ENCODE data around the gene DPH7. TPM values are rescaled to one million over a fixed set of nuclear protein-coding genes. Genes with fewer than 3 reads are reported as not detected.
"Not testable (repeated sequence)": the region's sequence is repeated elsewhere in the genome, so short reads cannot be mapped to it uniquely, and the experiment has no call there.

Gene DPH7
- total RNA-seq, 3 donors from 2014 or later, result 34.1 to 37.7 (median 35.2) TPM

GRCh38 chr9:137516144-137516917, 62.4 kb downstream of the DPH7 start:
- no peak overlapping the region for H3K4me3 Mint-ChIP-seq
- H3K27me3 Mint-ChIP-seq (ENCODE audit: low read depth), result no peaks in the 10 kb centered on the region
- H3K9me3 Mint-ChIP-seq, result no peaks in the 10 kb centered on the region
- H3K4me1 Mint-ChIP-seq (ENCODE audit: low read depth), result peaks cover 4% of the 10 kb centered on the region
- no peaks in the 10 kb centered on the region for H3K36me3 Mint-ChIP-seq (ENCODE audit: insufficient read depth)
- no peak for DNase-seq
- no peak for ATAC-seq

- ATAC-seq, result no peak
- DNase-seq, result no peak
- H3K4me1 Mint-ChIP-seq (ENCODE audit: low read depth), result peaks cover 4% of the 10 kb centered on the region
- H3K36me3 Mint-ChIP-seq (ENCODE audit: insufficient read depth), result no peaks in the 10 kb centered on the region
- H3K27me3 Mint-ChIP-seq (ENCODE audit: low read depth), result no peaks in the 10 kb centered on the region
- H3K4me3 Mint-ChIP-seq, result no peak overlapping the region
- H3K9me3 Mint-ChIP-seq, result no peaks in the 10 kb centered on the region
Observed at GRCh38 chr9:137515338-137515724, 63.4 kb downstream of the DPH7 start.

DNA sequence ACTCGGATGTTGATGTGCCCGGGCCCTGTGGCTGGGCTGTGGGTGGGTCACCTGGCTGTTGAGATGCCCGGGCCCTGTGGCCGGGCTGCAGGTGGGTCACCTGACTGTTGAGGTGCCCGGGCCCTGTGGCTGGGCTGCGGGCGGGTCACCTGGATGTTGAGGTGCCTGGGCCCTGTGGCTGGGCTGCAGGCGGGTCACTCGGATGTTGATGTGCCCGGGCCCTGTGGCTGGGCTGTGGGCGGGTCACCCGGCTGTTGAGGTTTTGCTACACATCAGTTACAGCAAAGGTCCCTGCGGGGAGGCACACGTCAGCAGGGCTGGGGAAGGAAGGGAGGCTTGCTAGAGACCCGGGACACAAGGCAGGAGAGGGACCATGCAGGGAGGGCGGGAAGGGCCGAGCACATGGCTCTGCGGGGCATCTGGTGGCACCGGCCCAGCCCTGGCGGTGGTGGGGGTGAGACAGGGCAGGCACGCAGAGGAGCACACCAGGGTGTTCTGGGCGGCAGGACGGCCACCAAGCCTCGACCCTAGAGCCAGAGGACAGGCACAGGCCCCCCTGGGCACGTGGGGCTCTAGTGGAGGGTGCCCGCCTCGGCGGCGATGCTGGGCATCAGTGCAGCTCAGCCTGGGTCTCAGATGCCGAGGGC, 63.9 kb downstream of the DPH7 start:
- H3K9me3 Mint-ChIP-seq, result no peaks in the 10 kb centered on the region
- H3K36me3 Mint-ChIP-seq (ENCODE audit: insufficient read depth), result no peaks in the 10 kb centered on the region
- H3K4me1 Mint-ChIP-seq (ENCODE audit: low read depth), result peaks cover 4% of the 10 kb centered on the region
- DNase-seq (no peak), ATAC-seq (no peak)
- H3K27me3 Mint-ChIP-seq (ENCODE audit: low read depth), result no peaks in the 10 kb centered on the region
- H3K4me3 Mint-ChIP-seq, result no peak overlapping the region

GRCh38 chr9:137513801-137514570, 64.7 kb downstream of the DPH7 start:
- H3K36me3 Mint-ChIP-seq (ENCODE audit: insufficient read depth); DNase-seq; H3K4me1 Mint-ChIP-seq (ENCODE audit: low read depth); H3K27me3 Mint-ChIP-seq (ENCODE audit: low read depth); H3K9me3 Mint-ChIP-seq; ATAC-seq; H3K4me3 Mint-ChIP-seq: not testable (repeated sequence)

- not testable (repeated sequence) for H3K4me1 Mint-ChIP-seq (ENCODE audit: low read depth); H3K4me3 Mint-ChIP-seq; H3K9me3 Mint-ChIP-seq; DNase-seq; H3K36me3 Mint-ChIP-seq (ENCODE audit: insufficient read depth); H3K27me3 Mint-ChIP-seq (ENCODE audit: low read depth); ATAC-seq
Observed at GRCh38 chr9:137513136-137513535, 65.6 kb downstream of the DPH7 start.

DNA sequence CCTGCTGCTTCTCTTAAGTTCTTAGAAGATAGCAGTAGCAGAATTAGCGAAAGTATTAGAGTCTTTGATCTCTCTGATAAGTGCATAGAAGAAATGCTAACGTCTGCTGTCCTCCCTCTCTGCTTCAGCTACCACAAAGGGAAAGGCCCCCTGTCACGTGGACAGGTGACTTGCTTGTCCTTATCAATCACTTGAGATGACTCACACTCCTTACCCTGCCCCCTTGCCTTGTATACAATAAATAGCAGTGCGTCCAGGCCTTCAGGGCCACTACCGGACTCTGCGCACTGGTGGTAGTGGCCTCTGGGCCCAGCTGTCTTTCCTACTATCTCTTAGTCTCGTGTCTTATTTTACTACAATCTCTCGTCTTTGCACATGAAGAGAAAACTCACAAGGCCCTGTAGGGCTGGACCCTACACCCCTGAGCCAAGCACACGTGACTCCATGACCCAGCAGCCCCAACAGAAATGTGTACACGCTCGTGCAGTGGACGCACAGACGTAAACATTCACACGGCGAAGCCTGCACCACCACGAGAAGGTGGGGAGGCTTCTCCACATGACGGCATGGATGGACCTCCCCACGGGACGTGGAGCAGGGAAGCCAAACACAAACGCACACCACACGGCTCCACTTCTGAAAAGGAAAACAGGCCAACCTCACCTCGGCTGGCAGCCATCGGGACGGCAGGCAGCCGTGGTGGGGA, 66.8 kb downstream of the DPH7 start:
- Mint-ChIP-seq H3K4me1 (ENCODE audit: low read depth) (peaks cover 4% of the 10 kb centered on the region), H3K27me3 (ENCODE audit: low read depth) (no peaks in the 10 kb centered on the region), H3K9me3 (no peaks in the 10 kb centered on the region), H3K36me3 (ENCODE audit: insufficient read depth) (no peaks in the 10 kb centered on the region), H3K4me3 (no peak overlapping the region)
- ATAC-seq, result no peak
- DNase-seq, result no peak

DNA sequence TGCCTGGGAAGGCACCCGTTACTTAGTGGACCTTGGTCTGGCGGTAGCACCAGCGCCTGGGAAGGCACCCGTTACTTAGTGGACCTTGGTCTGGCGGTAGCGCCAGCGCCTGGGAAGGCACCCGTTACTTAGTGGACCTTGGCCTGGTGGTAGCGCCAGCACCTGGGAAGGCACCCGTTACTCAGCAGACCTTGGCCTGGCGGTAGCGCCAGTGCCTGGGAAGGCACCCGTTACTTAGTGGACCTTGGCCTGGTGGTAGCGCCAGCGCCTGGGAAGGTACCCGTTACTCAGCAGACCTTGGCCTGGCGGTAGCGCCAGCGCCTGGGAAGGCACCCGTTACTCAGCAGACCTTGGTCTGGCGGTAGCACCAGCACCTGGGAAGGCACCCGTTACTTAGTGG, 67.6 kb downstream of the DPH7 start:
- not testable (repeated sequence) for H3K9me3 Mint-ChIP-seq; ATAC-seq; H3K4me1 Mint-ChIP-seq (ENCODE audit: low read depth); H3K27me3 Mint-ChIP-seq (ENCODE audit: low read depth); DNase-seq; H3K4me3 Mint-ChIP-seq; H3K36me3 Mint-ChIP-seq (ENCODE audit: insufficient read depth)

- no peaks in the 10 kb centered on the region for H3K36me3 Mint-ChIP-seq (ENCODE audit: insufficient read depth)
- H3K4me3 Mint-ChIP-seq, result no peak overlapping the region
- H3K27me3 Mint-ChIP-seq (ENCODE audit: low read depth), result no peaks in the 10 kb centered on the region
- peaks cover 4% of the 10 kb centered on the region for H3K4me1 Mint-ChIP-seq (ENCODE audit: low read depth)
- no peak for DNase-seq
- H3K9me3 Mint-ChIP-seq, result no peaks in the 10 kb centered on the region
- no peak for ATAC-seq
Observed at GRCh38 chr9:137509198-137509597, 69.5 kb downstream of the DPH7 start.

DNA sequence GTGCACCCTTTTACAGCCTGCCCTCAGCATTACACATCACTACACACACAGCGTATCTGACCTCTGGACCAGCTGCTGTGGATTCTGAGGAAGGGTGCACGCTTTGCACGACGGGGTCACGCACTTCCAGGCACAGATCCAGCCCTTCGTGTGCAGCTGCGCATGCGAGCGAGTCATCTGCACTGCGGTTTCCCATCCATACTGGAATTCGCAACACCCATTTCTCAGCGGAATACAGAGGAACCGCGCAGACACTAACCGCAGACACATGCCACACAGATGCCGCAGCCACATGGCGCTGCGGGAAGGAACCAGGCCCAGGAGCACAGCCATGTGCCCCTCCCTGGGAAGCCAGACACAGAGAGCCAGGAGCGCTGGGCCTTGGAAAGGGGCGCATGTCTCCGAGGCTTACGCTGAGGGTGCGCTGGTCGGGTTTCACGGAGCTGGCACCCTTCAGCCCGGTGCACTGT, 72.0 kb downstream of the DPH7 start:
- no peak for ATAC-seq
- no peaks in the 10 kb centered on the region for H3K36me3 Mint-ChIP-seq (ENCODE audit: insufficient read depth)
- no peaks in the 10 kb centered on the region for H3K9me3 Mint-ChIP-seq
- no peak for DNase-seq
- no peaks in the 10 kb centered on the region for H3K27me3 Mint-ChIP-seq (ENCODE audit: low read depth)
- H3K4me1 Mint-ChIP-seq (ENCODE audit: low read depth), result no peaks in the 10 kb centered on the region
- no peak overlapping the region for H3K4me3 Mint-ChIP-seq

GRCh38 chr9:137506274-137506673, 72.5 kb downstream of the DPH7 start:
- H3K27me3 Mint-ChIP-seq (ENCODE audit: low read depth), result no peaks in the 10 kb centered on the region
- H3K9me3 Mint-ChIP-seq, result no peaks in the 10 kb centered on the region
- no peaks in the 10 kb centered on the region for H3K36me3 Mint-ChIP-seq (ENCODE audit: insufficient read depth)
- DNase-seq (no peak), ATAC-seq (no peak)
- no peak overlapping the region for H3K4me3 Mint-ChIP-seq
- H3K4me1 Mint-ChIP-seq (ENCODE audit: low read depth), result no peaks in the 10 kb centered on the region

GRCh38 chr9:137505421-137506140, 73.1 kb downstream of the DPH7 start:
- no peaks in the 10 kb centered on the region for H3K27me3 Mint-ChIP-seq (ENCODE audit: low read depth)
- no peaks in the 10 kb centered on the region for H3K4me1 Mint-ChIP-seq (ENCODE audit: low read depth)
- H3K4me3 Mint-ChIP-seq, result no peak overlapping the region
- ATAC-seq (no peak), DNase-seq (no peak)
- H3K36me3 Mint-ChIP-seq (ENCODE audit: insufficient read depth), result no peaks in the 10 kb centered on the region
- no peaks in the 10 kb centered on the region for H3K9me3 Mint-ChIP-seq
